Activated CD4-positive, alpha-beta T cell treated with anti-CD3 and anti-CD28 coated beads, Interleukin-2, amount 50 U/mL, for 4 hours (primary cell): ENCODE measurements around the gene TMEM72.

Source experiments
- DNase-seq, 2 experiments: peaks; one replicate each; pipeline ENCODE4 v3.0.0-alpha.2; 2020

TMEM72 gene

GRCh38 chr10:44956717-44957706 is 45.9 kb downstream of the TMEM72 start:
- DNase-seq: no peak

- DNase-seq: no peak
These were observed 47.2 kb downstream of the TMEM72 start for GRCh38 chr10:44958196-44958897.

GRCh38 chr10:44958898-44959246 is 47.7 kb downstream of the TMEM72 start:
- DNase-seq: no peak

GRCh38 chr10:44959247-44960087 is 48.3 kb downstream of the TMEM72 start, which contains the start of gene RASSF4:
Gene RASSF4, plus strand, starts transcription at chr10:44959802. Its CDS starts 10,401 bp downstream, at chr10:44970203.
- DNase-seq: peak; percentile 88 to 89

GRCh38 chr10:44960088-44960460 is 48.9 kb downstream of the TMEM72 start:
- no peak for DNase-seq

- DNase-seq: no peak
These were observed 49.5 kb downstream of the TMEM72 start for GRCh38 chr10:44960482-44961229.

GRCh38 chr10:44961230-44961571 is 50.1 kb downstream of the TMEM72 start:
- no peak for DNase-seq

- DNase-seq: no peak
These were observed 51.0 kb downstream of the TMEM72 start for GRCh38 chr10:44961931-44962750.

- DNase-seq: no peak
These were observed 52.0 kb downstream of the TMEM72 start for GRCh38 chr10:44962870-44963738.

GRCh38 chr10:44963772-44964633 is 52.9 kb downstream of the TMEM72 start:
- no peak for DNase-seq

- DNase-seq: no peak
These were observed 54.0 kb downstream of the TMEM72 start for GRCh38 chr10:44965104-44965503.

GRCh38 chr10:44965651-44966097 is 54.5 kb downstream of the TMEM72 start:
- DNase-seq: no peak

GRCh38 chr10:44966129-44966815 is 55.1 kb downstream of the TMEM72 start:
- DNase-seq: no peak

GRCh38 chr10:44966816-44967509 is 55.8 kb downstream of the TMEM72 start:
- DNase-seq: no peak

- no peak for DNase-seq
These were observed 56.5 kb downstream of the TMEM72 start for GRCh38 chr10:44967616-44968015.

GRCh38 chr10:44968091-44968490 is 57.0 kb downstream of the TMEM72 start:
- no peak for DNase-seq

GRCh38 chr10:44968500-44969400 is 57.6 kb downstream of the TMEM72 start:
- DNase-seq: no peak
